NCI-H524 (cell line): Measurements from ENCODE around the gene PHF1.
A peak's percentile ranks its signal among the peaks of the same experiment; 100 is the strongest.
"Not testable (repeated sequence)": the region's sequence is repeated elsewhere in the genome, so short reads cannot be mapped to it uniquely, and the experiment has no call there.

Experiments
- DNase-seq, 2 experiments: peaks; one replicate each; lab custom pipeline; 2025; lab: John Stamatoyannopoulos, UW

Gene PHF1

GRCh38 chr6:33391922-33392594 lies 18.8 kb upstream of the PHF1 start:
- DNase-seq: peak; percentile 6 to 42

DNA sequence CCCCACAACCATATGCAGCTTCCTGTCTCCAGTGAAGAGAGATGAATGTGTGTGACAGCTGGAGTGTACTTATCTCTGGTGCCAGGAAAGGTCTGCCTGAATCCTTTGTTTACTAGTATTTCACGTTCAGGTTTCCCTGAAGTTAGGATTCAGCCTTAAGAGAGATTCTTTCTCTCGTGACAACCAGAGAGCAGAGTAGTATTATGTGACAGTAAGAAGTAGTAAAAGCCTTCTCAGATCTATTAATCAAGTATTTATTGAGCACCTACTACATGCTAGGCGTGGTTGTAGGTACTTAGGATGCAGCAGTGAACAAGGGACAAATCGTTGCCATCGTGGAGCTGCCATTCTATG lies 18.2 kb upstream of the PHF1 start:
- DNase-seq: peak in 1 of 2 experiments; percentile 41

DNA sequence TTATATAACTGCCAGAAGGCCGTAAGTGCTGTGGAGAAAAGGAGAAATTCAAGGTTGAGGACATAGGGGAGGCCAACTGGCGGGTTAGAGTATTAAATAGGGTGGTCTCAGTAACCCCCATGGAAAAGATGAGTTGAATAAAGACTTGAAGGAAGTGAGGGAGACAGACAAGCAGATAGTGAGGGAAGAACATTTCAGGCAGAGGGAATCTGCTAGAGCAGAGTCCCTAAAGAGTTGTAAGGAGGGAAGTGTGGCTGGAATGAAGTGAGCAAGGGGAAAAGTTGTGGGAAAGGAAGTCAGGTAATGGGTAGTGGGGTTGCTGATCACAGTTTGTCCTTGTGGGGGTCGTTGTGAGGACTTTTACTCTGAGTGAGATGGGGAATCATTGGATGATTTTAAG lies 17.8 kb upstream of the PHF1 start:
- no peak for DNase-seq

DNA sequence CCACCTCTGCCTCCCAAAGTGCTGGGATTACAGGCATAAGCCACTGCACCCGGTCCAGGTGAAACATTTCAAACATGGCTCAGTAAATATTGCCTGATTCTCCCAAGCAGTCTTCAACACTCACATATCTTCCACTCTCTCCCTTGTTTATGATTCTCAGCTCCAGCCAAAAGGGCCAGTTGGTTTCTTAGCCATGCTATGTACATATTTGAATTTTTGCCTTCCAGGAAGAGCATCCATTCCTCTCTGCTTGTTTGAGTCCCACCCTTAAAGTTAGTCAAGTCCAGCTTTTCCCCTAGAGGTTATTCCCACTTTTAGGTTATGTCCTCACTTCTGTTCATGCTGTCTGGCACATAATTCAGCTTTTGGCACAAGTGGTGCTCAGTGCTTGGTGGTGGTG lies 13.3 kb upstream of the PHF1 start:
- no peak for DNase-seq

DNA sequence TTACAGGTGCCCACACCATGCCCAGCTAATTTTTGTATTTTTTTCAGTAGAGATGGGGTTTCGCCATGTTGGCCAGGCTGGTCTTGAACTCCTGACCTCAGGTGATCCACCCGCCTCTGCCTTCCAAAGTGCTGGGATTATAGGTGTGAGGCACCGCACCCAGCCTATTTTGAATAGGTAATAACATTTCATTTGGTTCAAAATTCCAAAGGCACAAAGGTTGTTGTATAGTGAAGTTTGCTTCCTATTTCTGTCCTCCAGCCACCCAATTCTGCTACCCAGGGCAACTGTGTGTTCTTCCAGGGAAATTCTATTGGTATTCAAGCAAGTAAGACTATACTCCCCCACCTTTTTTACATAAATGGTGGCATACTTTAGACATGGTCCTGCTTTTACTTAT lies 12.2 kb upstream of the PHF1 start:
- DNase-seq: not testable (repeated sequence)

GRCh38 chr6:33399881-33400280 lies 10.9 kb upstream of the PHF1 start:
- not testable (repeated sequence) for DNase-seq

DNA sequence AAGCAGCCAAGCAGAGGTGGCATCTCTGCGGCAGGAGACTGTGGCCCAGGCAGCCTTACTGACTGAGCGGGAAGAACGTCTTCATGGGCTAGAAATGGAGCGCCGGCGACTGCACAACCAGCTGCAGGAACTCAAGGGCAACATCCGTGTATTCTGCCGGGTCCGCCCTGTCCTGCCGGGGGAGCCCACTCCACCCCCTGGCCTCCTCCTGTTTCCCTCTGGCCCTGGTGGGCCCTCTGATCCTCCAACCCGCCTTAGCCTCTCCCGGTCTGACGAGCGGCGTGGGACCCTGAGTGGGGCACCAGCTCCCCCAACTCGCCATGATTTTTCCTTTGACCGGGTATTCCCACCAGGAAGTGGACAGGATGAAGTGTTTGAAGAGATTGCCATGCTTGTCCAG lies 5.9 kb upstream of the PHF1 start:
- no peak for DNase-seq

DNA sequence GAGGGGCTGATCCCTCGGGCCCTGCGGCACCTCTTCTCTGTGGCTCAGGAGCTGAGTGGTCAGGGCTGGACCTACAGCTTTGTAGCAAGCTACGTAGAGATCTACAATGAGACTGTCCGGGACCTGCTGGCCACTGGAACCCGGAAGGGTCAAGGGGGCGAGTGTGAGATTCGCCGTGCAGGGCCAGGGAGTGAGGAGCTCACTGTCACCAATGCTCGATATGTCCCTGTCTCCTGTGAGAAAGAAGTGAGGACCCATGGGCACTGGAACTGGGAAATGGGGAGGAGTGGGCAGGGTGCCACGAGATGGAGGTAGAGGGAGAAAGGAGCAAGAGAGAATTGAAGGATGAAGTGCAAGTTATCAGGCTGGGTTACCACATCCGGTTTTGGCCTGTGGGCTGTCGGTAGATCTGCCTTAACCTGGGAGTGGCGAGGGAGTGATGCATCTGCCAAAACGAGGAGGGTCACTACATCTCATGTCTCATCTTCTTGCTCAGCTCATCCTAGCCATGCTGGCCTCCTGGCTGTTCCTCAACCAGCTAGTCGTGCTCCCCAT lies 5.4 kb upstream of the PHF1 start:
- no peak for DNase-seq

DNA sequence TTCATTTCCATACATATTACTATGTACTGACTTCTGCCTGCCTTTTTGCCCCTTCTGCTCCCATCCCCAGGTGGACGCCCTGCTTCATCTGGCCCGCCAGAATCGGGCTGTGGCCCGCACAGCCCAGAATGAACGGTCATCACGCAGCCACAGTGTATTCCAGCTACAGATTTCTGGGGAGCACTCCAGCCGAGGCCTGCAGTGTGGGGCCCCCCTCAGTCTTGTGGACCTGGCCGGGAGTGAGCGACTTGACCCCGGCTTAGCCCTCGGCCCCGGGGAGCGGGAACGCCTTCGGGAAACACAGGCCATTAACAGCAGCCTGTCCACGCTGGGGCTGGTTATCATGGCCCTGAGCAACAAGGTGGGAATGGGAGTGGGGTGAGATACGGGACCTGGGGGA lies 4.7 kb upstream of the PHF1 start:
- no peak for DNase-seq

DNA sequence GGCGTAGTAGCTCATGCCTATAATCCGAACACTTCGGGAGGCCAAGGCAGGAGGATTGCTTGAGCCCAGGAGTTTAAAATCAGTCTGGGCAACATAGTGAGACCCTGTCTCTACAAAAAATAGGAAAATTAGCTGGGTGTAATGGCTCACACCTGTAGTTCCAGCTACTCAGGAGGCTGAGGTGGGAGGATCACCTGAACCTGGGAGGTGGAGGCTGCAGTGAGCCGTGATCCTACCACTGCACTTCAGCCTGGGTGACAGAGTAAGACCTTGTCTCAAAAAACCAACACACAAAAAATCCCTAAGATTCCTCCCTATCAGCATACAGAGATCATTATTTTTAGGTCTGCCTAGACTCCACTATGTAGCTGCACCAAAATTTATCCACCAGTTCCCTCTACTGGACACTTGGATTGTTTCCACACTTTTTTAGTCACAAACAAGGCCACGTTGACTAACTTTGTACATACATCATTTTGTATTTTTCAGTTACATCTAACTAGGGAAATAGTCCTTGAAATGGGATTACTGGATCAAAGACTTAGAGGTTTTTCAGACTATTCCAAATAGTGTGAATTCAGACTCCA lies 3.6 kb upstream of the PHF1 start:
- peak; percentile 19 to 47 for DNase-seq

DNA sequence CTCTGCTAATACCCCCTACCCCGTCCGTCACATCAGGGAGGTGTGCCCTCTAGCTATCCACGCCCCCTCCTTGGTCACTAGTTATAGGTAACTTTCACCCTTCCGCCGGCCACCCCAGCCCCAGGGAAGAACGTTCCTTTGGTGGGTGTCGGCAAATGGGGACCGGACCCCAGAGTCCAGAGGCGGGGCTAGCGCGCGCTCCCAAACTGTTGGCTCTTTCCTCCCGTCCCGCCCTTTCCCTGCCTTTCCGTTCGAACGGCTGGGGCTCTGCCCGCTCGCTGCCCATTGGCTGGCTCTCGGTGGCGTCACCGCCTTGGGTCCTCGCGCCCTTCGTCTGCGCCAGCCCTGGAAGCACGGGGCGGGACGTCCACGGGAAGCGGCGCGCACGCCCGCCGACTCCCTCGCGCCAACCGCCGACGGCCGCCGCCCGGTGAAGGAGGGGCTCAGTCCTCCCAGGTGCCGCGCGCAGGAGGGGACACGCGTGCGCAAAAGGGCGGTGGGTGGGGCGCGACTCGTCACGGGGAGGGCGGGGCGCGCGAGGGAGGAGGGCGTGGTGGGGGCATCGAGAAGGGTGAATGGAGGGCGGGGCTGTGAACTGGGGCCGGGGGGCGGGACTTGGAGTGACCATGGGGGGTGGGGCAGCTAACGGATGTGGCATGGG lies 634 bp upstream of the PHF1 start:
- DNase-seq: peak; percentile 93 to 95

- DNase-seq: no peak
Measured at GRCh38 chr6:33411632-33412005, 805 bp downstream of the PHF1 start.

- DNase-seq: no peak
Measured at GRCh38 chr6:33412140-33413009, 1.6 kb downstream of the PHF1 start.

- DNase-seq: no peak
Measured at GRCh38 chr6:33413241-33414120, 2.7 kb downstream of the PHF1 start.

GRCh38 chr6:33414592-33415271 lies 3.9 kb downstream of the PHF1 start:
- no peak for DNase-seq

DNA sequence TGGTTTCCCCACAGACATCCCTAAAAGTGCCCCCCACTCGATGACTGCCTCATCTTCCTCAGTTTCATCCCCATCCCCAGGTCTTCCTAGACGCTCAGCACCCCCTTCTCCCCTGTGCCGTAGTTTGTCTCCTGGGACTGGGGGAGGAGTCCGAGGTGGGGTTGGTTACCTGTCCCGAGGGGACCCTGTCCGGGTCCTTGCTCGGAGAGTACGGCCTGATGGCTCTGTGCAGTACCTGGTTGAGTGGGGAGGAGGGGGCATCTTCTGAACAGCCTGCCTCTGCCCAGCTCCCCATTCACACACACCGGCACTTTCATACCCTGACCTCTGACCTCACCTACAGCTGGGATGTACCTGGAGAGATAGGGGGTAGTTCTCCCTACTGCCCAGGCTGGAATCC lies 5.0 kb downstream of the PHF1 start:
- no peak for DNase-seq

DNA sequence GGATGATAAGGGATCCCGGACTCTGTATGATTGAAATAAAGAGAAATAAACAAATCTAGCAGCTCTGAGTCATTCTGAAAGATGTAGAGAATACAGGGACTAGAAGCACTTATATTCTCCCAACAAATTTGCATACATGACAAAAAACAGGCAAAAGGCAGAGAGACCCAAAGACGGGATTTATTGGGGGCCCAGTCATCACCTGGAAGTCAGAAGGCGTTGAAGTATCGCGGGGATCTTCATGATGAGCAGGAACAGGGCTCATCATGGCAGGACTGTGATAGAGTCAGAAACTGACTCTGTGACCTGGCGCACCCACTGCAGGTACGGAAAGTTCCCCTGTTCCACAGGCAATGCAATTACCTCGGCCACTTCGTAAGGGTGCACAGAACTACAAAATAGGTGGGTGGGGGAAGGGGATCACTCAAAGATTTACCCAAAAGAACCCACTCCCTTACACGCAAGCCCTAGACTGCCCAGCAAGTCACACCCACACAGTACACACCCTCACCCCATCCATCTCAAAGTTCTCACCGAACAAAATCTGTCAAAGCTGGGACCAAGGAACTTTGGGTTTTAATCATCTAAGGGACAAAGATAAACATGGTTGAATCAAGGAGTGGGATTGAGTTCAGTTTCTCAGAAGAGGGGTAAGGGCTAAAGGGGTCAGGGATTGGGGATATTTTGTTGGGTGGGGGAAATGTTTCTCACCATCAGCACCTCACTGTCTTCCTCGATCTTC lies 5.7 kb downstream of the PHF1 start:
- DNase-seq: no peak

DNA sequence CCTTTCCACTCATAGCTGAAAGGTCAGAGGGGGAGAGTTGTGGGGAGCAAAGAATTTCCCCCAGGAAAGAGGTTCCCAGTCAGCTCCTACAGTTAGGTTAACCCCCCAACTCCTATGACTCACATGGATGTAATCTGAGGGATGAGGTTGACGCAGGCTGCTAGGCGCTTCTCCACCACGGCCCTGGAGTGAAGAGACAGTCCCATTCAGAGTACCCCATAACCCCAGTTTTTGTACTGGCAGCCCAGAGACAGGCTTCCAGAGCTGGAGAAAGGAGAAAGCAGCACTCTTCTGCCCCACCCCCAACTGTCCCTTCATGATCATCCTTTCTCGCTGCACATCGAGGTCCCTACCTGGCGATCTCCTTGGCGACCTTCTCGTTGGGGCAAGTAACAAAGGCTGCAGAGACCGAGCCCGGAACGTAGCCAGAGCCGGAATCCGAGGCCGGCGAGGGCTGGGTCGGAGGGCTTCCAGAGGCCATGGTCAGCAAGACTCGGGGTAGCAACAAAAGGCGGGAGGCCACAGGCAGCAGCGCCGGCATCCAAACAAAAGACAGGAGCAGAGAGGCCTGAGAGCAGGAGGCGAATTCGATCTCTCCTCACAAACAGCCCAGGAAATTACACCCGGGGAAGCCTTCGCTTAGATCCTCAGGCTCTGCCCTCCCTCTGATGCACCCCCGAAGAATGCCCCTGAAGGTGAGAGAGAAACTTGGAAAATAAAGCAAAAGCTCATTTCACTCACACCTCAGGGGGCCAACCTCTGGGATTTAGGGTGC lies 6.5 kb downstream of the PHF1 start:
- no peak for DNase-seq
